Body of pancreas (tissue), 4 donors: ENCODE measurements around the gene NRL. TPM values are rescaled to one million over a fixed set of nuclear protein-coding genes. Genes with fewer than 3 reads are reported as not detected.

Experiments used
- ATAC-seq: fragments of 150-250 bp; one replicate; pipeline ENCODE4 v1.9.1; 2016
- DNase-seq, 4 donors: peaks; one replicate each; pipeline ENCODE4 v3.0.0-alpha.2; 2019
- H3K27ac ChIP-seq, 4 donors: fragments of 200-600 bp; sonication (generic); 1 replicate in 3 of 4; 2 replicates in 1 of 4; pipeline versions ENCODE4 v1.5.1 to v1.6.1; 2016 to 2019; ENCODE audit warnings: mild to moderate bottlenecking in 1 of 4, mixed read lengths in 1 of 4, moderate library complexity in 1 of 4
- H3K27me3 ChIP-seq, 2 donors: fragments of 200-600 bp; sonication (generic); one replicate each; pipeline ENCODE4 v1.6.0; 2016; ENCODE audit warnings: mild to moderate bottlenecking in 1 of 2
- H3K36me3 ChIP-seq, 2 donors: fragments of 200-600 bp; sonication (generic); replicated peaks in 1 of 2; 2 replicates each; pipeline ENCODE4 v1.5.1; 2016; ENCODE audit warnings: low read depth in 2 of 2; ENCODE audit not compliant: insufficient read depth in 1 of 2
- H3K4me1 ChIP-seq: fragments of 200-600 bp; sonication (generic); one replicate; pipeline ENCODE4 v1.6.0; 2016
- H3K4me3 ChIP-seq, 2 donors: fragments of 200-600 bp; sonication (generic); 1 replicate in 1 of 2; 2 replicates in 1 of 2; pipeline ENCODE4 v1.5.1; 2016 to 2019
- H3K9me3 ChIP-seq, 3 donors: fragments of 200-600 bp; sonication (generic); 1 replicate in 2 of 3; 2 replicates in 1 of 3; pipeline ENCODE4 v1.5.1; 2016
- CTCF ChIP-seq, 7 experiments: fragments of 450-650 bp in 4 of 7; fragments of 200-600 bp in 3 of 7; sonication (generic) in 3 of 7; IDR thresholded peaks; one replicate each; pipeline ENCODE4 v1.5.1; 2016 to 2019; ENCODE audit warnings: antibody characterized with exemption in 7 of 7
- POLR2A ChIP-seq, 3 donors: fragments of 450-650 bp; IDR thresholded peaks; one replicate each; pipeline ENCODE4 v1.6.1; 2016; ENCODE audit warnings: antibody characterized with exemption in 3 of 3, mild to moderate bottlenecking in 2 of 3
- WGBS, 2 donors: methylation state at CpG; one replicate each; pipeline ENCODE4 v1.1.5; 2017; 5-methylcytosine and 5-hydroxymethylcytosine counted together
- intact Hi-C: fragments of 100-400 bp; cut with DNase I; formaldehyde crosslinking; loops from one replicate; pipeline ENCODE4 v1.15.1; 2023
- total RNA-seq, 2 donors: library from RNA; depleted of rRNA; stranded (reverse); fragments of >200 nt; gene quantifications; one replicate each; pipeline ENCODE4 v1.1.0, GENCODE V29; 2016

NRL gene
- total RNA-seq = 1 to 10 TPM; 2.1 to 2.6 TPM

GRCh38 chr14:24114532-24115421 is at the start of gene NRL, which contains the start of gene DCAF11:
TSS of gene NRL (minus strand) at chr14:24114949. CDS start at chr14:24082848, 32,101 bp downstream.
TSS of gene DCAF11 (plus strand) at chr14:24114777. CDS start at chr14:24115595, 818 bp downstream.
- H3K27me3 ChIP-seq = no peaks in the 10 kb centered on the region
- ATAC-seq (peak; percentile 88), DNase-seq (peak; percentile 99 to 100 (median 99))
- H3K9me3 ChIP-seq = no peaks in the 10 kb centered on the region
- intact Hi-C loops = no loop called here
- TF ChIP-seq POLR2A (IDR thresholded peaks at IDR 0.05) (peak; percentile 90 to 98 (median 97)), CTCF (IDR thresholded peaks at IDR 0.05) (no peak)
- peaks cover 7 to 8% of the 10 kb centered on the region in 2 donors for H3K36me3 ChIP-seq
- H3K4me3 ChIP-seq = peak within 1 kb of the TSS; percentile 68
- WGBS, 2 donors = 0 to 1% methylated on average over 22 to 65 of the region's 65 CpGs
- H3K4me1 ChIP-seq = peaks cover 50% of the 10 kb centered on the region
- H3K27ac ChIP-seq = peak within 1 kb of the TSS; percentile 99 to 100 (median 99)

- no peaks in the 10 kb centered on the region for H3K27me3 ChIP-seq
- no peak for DNase-seq
- H3K36me3 ChIP-seq = peaks cover 7 to 38% of the 10 kb centered on the region in 2 donors
- intact Hi-C loops = loop anchor here (10.0 kb wide), 1 partner anchor 107 kb away; the partner anchor contains the start of gene CARMIL3
- peak overlapping the region in 3 of 4 donors; percentile 79 to 89 (median 88) for H3K27ac ChIP-seq
- H3K9me3 ChIP-seq = no peaks in the 10 kb centered on the region
- peak overlapping the region in 1 of 2 donors; percentile 39 for H3K4me3 ChIP-seq
- ATAC-seq = no peak
- H3K4me1 ChIP-seq = peaks cover 35% of the 10 kb centered on the region
- no peak for TF ChIP-seq POLR2A (IDR thresholded peaks at IDR 0.05)
- TF ChIP-seq CTCF (IDR thresholded peaks at IDR 0.05) = no peak
- 52 to 58% methylated on average over 8 of the region's 8 CpGs for WGBS, 2 donors
Observed at GRCh38 chr14:24162093-24162492, 47.3 kb upstream of the NRL start.

GRCh38 chr14:24160850-24161804 is 46.4 kb upstream of the NRL start, which contains the start of gene IRF9:
TSS of gene IRF9 (plus strand) at chr14:24161265. CDS start at chr14:24162145, 880 bp downstream.
- 1 to 2% methylated on average over 11 to 12 of the region's 12 CpGs for WGBS, 2 donors

More at GRCh38 chr14:24160850-24161804, 46.4 kb upstream of the NRL start, which contains the start of gene IRF9:
- H3K36me3 ChIP-seq = peaks cover 10 to 44% of the 10 kb centered on the region in 2 donors
- H3K4me3 ChIP-seq = peak within 1 kb of the TSS; percentile 39 to 48
- intact Hi-C loops = loop anchor here (10.0 kb wide), 1 partner anchor 106 kb away; the partner anchor contains the start of gene CARMIL3
- H3K4me1 ChIP-seq = peaks cover 35% of the 10 kb centered on the region
- DNase-seq = peak; percentile 97 to 98 (median 98)
- no peaks in the 10 kb centered on the region for H3K9me3 ChIP-seq
- no peaks in the 10 kb centered on the region for H3K27me3 ChIP-seq
- ATAC-seq = peak; percentile 95
- TF ChIP-seq CTCF (IDR thresholded peaks at IDR 0.05) = peak; percentile 91 to 99 (median 98)
- peak; percentile 10 to 81 (median 79) for TF ChIP-seq POLR2A (IDR thresholded peaks at IDR 0.05)
- H3K27ac ChIP-seq = peak within 1 kb of the TSS; percentile 79 to 89 (median 84)
